NCI-H2171 treated with DMSO at 0.1 percent for 48 hours (cell line): ENCODE data around the gene EXOC6B.
"Not testable (repeated sequence)": the region's sequence is repeated elsewhere in the genome, so short reads cannot be mapped to it uniquely, and the experiment has no call there.

Source experiments
- DNase-seq: peaks from one replicate; lab custom pipeline; 2025; lab: John Stamatoyannopoulos, UW

Gene EXOC6B

DNA sequence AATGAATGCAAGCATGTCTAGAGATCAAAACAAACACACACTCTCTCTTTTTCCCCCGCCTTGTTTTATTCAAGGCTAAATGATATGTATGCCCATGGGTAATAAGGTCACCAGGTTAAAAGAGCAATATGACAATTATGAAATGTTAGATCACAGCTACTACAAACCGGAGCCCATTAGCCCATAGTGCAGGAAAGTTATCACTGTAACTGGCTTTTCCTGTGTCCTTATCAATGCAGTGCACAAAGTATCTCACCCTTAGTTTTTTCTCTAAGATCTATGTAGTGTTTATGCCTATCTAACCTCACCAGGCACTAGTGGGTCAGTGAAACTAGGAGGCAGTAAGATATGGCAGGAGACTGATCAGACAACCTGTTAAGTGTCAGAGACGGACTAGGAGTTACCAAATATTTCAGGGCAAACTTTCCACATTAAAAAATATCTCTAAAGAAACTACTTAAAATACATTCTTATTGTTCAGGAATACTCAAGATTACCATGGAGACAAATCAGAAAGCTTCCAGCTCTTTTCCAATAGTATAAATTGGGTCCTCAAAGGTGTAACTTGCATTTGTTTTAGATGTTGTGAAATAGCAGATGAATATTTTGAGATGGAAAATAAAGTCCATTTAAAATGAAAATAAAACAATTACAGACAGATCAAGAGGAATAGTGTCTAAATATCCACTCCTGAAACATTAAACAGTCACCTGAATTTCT lies 282.2 kb downstream of the EXOC6B start:
- no peak for DNase-seq

DNA sequence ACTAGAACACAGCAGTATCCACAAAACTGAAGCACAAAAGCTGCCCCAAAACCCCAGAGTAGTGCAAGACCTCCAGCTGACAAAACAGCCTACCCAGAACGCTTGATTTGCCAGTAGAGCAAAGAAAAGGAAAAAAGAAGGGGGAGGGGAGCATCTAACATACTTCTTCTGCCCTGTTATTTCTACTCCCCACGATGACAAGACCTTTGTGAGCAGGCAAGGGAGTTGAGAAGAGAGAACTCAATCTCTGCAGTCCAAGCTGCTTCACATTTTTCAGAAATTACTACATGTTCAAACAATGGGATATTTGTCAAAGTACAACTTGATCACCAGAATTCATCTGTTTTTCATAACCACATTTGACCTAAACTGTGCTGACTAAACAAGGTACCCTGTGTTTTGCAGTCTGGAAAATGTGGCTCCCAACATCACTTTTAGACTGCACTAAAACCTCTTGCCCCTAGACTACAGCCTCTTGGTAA lies 286.7 kb downstream of the EXOC6B start:
- DNase-seq = no peak

DNA sequence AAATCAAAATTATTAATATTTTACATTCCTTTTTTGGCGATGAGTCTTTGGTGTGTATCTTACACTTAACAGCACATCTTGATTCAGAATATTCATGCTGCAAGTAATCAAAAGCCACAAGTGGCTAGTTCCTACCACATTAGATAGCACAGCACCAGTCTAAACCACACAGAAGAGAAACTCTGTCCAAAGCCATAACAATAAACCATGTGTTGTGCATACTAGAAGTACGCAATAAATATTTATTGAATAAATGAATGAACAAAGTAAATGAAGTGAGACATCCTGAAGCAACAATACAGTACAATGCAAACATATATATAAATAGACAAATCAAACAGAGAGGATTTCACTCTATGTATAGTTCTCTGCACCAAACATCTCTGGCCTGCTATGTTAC lies 287.3 kb downstream of the EXOC6B start:
- no peak for DNase-seq

DNA sequence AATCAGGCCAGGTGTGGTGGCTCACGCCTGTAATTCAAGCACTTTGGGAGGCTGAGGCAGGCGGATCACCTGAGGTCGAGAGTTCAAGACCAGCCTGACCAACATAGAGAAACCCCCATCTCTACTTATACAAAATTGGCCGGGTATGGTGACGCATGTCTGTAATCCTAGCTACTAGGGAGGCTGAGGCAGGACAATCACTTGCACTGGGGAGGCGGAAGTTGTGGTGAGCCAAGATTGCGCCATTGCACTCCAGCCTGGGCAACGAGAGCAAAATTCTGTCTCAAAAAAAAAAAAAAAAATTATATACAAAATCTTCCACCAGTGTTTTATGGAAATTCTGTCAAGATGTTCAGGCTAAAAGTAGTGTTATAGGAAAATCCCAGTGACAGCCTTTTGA lies 290.2 kb downstream of the EXOC6B start:
- not testable (repeated sequence) for DNase-seq

DNA sequence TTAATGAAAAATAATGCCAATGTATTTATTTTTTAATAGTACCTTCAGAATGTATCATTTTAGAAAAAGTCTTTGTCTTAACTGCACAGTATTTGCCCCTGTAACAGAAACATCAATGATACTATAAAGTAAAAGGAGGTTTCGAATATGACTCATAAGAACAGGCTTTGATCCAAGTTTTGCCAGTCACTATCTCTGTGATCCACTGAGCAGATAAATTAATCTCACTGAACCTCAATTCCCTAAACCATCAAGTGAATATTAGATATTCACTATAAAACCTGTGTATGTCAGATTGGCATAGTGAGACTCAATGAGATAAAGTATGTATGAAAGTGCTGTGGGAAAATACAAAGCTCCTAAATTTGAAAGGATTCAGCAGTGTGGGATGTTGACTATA lies 292.1 kb downstream of the EXOC6B start:
- DNase-seq = no peak

DNA sequence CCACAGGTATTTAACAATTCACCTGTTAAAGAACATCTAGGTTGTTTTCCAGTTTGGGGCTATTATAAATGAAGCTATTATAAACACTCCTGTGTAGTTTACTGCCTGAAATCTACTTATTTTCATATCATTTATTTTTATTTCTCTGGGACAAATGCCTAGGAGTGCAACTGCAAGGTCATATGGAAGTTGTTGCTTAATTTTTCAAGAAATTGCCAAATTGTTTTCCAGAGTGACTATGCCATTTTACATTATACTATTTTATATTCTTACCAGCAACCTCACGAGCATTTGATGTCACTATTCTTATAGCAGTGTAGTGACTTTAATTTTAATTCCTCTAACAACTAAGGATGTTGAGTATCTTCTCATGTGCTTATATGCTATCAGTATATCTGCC lies 298.4 kb downstream of the EXOC6B start:
- DNase-seq = no peak

DNA sequence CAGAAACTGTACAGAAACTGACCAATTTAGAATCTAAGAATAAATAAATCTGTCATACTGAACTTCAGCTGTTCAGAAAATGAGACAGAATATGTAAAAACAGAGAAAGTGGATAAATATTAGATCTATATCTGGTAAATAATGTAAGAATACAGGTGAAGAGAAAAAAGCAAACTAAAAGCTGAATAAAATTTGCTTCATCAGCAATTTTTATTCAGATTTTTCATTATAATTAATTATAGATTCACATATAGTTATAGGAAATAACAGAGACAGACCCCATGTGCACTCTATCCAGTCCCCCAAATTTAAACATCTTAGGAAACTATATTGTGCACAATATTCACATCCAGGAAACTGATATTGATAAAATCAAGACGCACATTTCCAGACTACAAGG lies 299.2 kb downstream of the EXOC6B start:
- no peak for DNase-seq

DNA sequence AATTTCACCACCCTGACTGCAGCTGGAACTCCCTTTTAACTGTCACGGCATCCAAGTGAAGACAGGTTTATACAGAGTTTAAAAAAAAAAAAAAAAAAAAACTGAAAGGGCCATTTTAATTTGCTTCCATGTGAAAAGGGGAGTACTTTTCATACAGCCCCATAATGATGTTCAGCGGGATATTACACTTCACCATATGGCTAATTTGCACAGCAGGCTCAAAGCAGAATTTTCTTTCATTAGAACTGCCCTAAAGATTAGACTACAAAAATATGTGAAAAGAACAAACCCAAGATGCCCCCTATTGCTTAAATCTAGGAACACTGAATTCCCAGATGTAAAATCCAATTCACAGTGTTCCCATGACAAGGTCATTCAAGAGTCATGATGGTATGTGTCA lies 301.8 kb downstream of the EXOC6B start:
- peak; percentile 59 for DNase-seq

DNA sequence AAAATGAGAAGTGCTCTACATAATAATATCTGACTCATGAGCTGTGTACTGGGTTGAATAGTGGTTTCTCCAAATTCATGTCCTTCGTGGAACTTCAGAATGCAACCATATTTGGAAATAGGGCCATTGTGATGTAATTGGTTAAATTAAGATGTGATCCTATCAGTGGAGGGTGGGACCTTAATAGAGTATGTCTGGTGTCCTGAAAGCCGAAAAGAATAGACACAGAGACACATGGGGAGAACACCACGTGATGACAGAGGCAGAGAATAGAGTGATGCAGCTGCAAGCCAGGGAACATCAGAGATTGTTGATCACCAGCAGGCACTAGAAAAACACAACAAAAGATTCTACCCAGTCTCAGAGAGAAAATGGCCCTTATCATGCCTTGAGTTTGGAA lies 310.1 kb downstream of the EXOC6B start:
- no peak for DNase-seq

DNA sequence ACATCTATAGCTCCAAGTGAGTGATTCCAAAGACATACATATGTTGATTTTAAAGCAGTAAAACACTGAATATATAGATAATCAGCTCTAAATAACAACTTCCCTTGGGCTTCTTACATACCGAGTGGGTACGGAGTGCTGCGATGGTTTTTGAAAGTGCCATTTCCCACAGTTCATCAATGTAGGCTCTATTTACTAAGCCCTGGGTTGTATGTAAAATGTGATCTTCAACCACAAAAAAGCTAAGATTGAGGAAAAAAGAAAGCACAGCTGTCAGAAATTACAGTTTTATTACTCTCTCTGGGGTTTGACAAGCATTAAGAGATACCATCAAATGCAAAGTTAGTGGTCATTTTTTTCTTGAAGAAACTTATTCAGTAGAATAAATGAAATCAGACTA lies 312.8 kb downstream of the EXOC6B start:
- DNase-seq = no peak

DNA sequence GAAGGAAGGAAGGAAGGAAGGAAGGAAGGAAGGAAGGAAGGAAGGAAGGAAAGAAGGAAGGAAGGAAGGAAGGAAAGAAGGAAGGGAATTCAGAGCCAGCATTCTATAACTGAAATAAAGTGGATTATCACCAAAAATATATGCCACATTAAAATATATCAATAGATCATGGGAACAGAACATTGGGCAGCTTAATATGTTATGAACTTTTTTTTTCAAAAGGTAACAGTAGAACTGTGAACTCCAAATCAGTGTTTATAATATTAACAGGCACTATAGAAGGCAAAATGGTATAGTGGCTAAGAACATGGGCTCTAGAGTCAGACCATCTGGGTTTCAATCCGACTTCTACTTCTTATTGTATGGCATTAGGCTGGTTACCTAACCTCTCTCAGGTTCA lies 313.5 kb downstream of the EXOC6B start:
- DNase-seq = no peak

DNA sequence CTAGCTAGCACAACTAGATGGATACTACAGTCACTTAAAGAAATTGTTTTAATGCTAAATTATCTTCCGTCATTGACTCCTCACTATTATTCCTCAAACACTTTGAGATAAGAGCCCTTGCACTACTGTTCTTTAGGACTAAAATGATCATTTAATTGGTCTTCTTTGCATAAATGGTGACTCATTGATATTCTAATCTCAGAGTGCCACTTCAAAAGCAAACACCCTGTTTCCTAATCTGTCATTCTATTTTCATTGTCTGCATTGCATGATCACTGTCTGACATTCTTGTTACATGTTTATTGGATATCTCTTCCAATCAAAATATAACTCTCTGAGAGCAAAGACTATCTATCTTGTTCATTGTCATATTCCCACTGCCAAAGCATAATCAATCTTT lies 313.9 kb downstream of the EXOC6B start:
- DNase-seq = no peak

DNA sequence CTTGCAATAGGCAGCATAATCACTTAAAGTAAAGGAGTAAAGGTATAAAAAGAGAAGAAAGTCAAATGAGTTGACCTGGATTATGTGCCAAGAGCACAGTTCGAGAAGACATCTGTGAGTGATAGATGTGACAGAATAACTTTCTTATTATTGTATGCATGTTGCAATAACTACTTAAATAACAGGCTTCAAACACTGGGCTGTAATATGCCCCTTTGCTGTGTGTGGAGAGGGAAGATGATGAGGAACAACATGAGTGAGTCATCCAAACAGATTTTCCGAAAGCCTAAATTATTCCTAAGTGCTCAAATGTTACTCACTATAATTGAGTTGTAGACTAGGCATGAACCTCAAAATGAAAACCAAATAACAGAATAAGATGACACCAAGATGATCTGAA lies 328.1 kb downstream of the EXOC6B start:
- no peak for DNase-seq

DNA sequence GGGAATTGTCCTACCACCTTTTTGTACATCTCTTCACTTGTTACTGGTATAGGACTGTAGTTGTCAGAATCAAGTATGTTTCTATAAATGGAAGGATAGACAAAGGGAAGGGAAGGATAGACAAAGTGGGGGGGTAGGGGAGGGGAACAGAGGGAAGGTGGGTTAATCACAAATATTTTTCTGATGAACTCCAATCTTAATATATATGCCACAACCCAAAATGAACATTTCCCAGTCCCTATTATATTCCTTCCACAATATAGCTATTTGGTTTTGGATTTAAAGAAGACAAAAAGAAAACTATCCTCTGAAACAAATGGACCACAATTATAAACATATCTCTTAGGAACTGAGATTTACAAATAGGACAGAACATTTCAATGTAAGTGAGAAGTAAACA lies 329.4 kb downstream of the EXOC6B start:
- no peak for DNase-seq

DNA sequence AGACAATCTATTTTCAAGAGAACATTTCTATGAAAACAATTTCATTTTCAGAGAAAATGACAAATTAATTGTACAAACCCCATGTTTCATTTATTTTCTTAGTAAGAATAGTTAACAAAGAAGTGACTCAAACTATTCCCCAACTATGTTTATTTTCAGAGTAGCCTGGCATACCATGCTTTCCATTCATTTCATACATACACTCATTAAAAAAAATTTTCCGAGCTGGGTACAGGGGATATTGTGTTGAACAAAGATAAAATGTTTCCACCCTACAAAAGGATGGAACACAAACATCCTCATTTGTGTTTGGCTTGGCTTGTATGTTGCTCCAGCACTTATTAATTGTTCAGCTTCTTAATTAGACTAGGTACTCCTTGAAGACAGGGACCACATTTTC lies 331.4 kb downstream of the EXOC6B start:
- DNase-seq = no peak

DNA sequence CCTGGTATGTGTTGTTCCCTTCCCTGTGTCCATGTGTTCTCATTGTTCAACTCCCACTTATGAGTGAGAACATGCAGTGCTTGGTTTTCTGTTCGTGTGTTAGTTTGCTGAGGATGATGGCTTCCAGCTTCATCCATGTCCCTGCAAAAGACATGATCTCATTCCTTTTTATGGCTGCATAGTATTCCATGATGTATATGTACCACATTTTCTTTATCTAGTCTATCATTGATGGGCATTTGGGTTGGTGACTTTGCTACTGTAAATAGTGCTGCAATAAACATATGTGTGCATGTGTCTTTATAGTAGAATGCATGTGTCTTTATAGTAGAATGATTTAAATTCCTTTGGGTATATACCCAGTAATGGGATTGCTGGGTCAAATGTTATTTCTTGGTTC lies 341.2 kb downstream of the EXOC6B start:
- DNase-seq = not testable (repeated sequence)

DNA sequence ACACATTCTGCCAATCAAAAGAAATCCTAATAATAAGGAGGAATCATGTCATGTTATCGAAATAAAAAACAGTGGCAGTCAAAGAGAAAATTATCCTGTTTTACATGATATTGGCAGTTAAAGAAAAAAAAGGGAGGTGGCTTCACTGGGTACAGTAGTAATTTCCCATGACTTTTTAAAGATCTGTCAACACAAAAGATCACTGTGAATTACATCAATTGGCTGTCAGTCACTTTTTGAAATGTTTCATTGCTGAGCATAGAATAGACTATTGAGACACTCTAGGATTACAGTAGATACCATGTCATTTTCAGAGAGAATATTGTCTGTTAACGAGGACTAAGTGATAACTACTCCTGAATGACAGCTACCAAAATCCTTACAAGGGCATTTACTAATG lies 342.5 kb downstream of the EXOC6B start:
- DNase-seq = no peak

DNA sequence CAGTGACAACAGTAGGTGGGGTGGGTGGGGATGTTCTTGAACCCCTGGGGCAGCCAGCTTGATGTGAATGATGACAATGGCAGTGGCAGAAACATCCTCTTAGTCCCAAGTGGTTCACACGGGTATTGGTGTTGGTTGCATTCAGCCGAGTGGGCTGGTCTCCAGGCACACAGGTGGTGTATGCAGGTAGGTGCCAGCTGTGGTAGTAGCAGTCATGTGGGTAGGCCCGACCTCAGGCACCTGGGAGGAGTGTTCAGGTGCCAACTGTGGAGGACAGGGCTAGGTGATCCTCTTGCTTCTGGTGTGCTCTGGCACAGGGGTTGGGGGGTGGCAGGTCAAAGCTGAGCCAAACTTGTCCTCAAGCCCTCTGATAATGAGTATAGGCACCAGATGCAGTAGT lies 350.6 kb downstream of the EXOC6B start:
- DNase-seq = no peak

DNA sequence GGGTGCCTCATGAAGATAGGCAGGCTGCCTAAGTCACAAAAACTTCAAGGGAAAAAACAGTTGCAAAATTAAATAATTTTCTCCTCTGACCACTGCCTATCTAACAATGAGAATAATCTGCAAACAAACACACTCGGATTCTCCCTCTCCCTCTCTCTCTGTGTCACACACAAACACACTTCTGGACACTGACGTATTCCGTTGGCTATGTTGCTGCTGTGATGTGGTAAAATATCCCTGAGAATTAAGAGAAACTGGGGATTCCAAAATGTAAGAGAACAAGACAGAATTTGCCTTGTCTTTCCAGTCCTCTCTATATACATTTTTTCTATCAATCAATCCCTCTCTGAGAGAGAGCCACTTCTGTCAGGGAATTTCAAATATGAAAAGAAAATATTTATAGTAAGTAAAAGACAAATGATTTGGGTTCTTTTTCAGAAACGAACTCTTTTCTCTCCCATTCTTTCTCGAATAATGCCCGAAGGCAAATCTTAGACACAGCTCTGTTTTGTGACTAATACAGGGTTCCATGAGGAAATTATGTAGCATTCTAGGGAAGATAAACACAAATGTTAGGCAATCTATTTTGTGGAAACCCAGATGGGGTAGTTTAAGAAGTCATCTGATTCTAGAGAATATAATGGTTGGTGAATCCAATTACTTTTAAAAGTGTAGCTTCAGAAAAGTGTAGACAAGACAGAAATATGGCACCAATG lies 367.9 kb downstream of the EXOC6B start:
- DNase-seq = no peak

DNA sequence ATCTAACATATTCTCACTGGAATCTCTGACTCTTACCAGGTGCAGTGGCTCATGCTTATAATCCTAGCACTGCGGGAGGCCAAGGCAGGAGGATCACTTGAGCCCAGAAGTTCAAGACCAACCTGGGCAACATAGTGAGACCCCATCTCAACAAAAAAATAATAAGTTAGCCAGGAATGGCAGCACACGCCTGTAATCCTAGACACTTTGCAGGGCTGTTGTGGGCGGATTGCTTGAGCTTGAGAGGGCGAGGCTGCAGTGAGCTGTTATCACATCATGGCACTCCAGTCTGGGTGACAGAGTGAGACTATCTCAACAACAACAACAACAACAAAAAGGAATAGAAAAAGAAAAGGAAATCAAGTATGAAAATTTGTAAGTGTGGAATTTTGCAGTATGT lies 371.6 kb downstream of the EXOC6B start:
- no peak for DNase-seq

DNA sequence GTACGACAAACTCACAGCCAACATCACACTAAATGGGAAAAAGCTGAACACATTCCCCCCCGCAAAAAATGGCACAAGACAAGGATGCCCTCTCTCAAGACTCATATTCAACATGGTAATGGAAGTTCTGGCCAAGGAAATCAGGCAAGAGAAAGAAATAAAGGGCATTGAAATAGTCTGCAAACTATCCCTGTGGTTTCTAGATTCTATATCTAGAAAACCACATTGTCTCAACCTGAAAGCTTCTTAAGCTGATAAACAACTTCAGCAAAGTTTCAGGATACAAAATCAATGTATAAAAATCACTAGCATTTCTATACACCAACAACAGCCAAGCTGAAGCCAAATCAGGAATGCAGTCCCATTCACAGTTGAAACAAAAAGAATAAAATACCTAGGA lies 383.6 kb downstream of the EXOC6B start:
- no peak for DNase-seq

DNA sequence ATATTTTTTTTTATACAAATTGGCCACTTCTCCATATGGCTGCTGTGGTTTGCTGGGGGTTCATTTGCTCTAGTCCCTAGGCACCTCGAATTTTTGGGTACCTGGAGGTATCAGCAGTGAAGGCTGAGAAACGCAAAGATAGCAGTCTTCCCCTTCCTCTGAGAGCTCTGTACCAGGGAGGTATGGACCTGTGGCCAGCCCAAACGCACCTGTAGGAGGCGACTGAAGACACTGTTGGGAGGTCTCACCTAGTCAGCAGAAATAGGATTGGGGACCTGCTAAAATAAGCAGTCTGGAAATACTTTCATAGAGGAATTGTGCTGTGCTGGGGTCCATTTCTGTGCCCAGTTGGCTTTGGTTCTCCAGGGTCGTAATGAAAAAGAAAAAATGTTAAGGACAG lies 385.9 kb downstream of the EXOC6B start:
- no peak for DNase-seq

DNA sequence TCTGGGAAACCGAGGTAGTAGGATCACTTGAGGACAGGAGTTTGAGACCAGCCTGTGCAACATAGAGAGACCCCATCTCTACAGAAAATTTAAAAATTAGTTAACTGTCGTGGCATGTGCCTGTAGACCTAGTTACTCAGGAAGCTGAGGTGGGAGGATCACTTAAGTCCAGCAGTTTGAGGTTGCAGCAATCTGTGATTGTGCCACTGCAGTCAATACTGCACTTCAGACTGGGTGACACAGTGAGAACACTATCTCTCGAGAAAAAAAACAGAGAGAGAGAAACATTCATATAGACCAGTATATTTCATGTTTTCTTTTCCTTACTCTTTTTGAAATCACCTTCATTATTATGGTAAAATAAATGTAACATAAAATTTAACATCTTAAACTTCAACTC lies 387.5 kb downstream of the EXOC6B start:
- no peak for DNase-seq

DNA sequence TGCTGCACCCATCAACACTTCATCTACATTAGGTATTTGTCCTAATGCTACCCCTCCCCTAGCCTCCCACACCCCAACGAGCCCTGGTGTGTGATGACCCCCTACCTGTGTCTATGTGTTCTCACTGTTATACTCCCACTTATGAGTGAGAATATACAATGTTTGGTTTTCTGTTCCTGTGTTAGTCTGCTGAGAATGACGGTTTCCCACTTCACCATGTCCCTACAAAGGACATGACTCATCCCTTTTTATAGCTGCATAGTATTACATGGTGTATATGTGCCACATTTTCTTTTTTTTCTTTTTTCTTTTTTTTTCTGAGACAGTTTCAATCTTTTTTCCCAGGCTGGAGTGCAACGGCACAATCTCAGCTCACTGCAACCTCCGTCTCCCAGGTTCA lies 394.1 kb downstream of the EXOC6B start:
- DNase-seq = no peak
